Stimulated activated CD4-positive, alpha-beta T cell treated with anti-CD3 and anti-CD28 coated beads, Interleukin-12 subunit alpha, Interleukin-12 subunit beta, amount 100 ng/mL, for 24 hours (primary cell): ENCODE data around the gene TRIM64.
"Not testable (repeated sequence)": the region's sequence is repeated elsewhere in the genome, so short reads cannot be mapped to it uniquely, and the experiment has no call there.

Experiments used
- DNase-seq, 2 experiments: peaks; one replicate each; pipeline ENCODE4 v3.0.0-alpha.2; 2020; ENCODE audit warnings: low read depth in 2 of 2

TRIM64 gene, protein sequence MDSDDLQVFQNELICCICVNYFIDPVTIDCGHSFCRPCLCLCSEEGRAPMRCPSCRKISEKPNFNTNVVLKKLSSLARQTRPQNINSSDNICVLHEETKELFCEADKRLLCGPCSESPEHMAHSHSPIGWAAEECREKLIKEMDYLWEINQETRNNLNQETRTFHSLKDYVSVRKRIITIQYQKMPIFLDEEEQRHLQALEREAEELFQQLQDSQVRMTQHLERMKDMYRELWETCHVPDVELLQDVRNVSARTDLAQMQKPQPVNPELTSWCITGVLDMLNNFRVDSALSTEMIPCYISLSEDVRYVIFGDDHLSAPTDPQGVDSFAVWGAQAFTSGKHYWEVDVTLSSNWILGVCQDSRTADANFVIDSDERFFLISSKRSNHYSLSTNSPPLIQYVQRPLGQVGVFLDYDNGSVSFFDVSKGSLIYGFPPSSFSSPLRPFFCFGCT

GRCh38 chr11:89965737-89966136, at the start of gene TRIM64:
Gene TRIM64 (plus strand): TSS chr11:89966037. CDS start chr11:89968504, 2,467 bp downstream.
- DNase-seq: not testable (repeated sequence)

DNA sequence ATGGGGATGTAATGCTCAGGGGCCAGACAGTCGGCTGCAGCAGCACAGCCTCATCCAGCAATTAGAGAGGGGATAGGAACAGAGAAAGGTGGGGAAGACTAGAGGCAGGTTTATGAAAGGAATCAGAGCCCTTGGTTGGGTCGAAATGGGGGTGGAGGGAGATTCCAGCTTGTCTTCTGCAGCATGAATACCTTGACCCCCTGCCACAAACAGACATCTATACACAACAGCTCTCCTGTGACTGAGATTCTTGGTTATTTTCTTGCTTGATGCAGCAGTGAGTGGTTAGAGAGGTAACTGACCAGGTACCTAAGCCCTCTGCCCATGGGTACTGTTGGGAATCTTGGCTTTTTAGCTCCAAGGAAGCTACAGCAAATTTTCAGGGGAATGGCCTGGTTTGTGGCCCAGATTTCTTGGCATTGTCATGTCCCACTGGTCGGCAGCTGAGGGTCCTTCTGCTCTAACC, 43.6 kb upstream of the TRIM64 start, which contains the start of gene TRIM49D1:
TSS of gene TRIM49D1 (minus strand) at position 51 of the 466 bp plus-strand sequence. CDS start 4,535 bp downstream, outside the sequence.
- DNase-seq: no peak

DNA sequence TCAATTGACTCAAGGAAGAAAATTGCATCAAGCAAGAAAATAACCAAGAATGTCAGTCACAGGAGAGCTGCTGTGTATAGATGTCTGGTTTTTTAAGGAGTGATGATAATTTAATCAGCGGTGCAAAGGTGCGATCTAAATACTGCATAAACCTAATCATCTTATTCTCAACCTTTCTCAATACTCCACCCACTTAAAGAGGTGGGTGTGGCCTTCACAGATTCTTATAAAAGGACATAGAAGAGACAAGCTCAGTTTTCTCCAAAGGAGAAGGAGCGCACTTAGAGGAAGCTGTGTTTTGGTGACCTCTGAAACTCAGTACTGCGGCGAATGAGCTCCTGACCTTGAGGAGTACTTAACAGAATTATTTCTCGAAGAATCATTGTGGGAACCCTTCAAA, 42.1 kb upstream of the TRIM64 start, which contains the start of gene TRIM49D2:
TSS of gene TRIM49D2 (plus strand) at position 301 of the 400 bp plus-strand sequence. CDS start 2,698 bp downstream, outside the sequence.
- not testable (repeated sequence) for DNase-seq

- DNase-seq: not testable (repeated sequence)
Measured at GRCh38 chr11:89960833-89961232, 5.0 kb upstream of the TRIM64 start.
